Loucy (cell line): Measurements from ENCODE around the gene TMED4.

Experiments
- H2AFZ ChIP-seq: fragments of 200-600 bp; sonication (generic); 2 replicates; pipeline ENCODE4 v1.6.0; 2016; ENCODE audit warnings: antibody characterized with exemption, mild to moderate bottlenecking, low read length, moderate library complexity
- H3F3A ChIP-seq: fragments of 200-600 bp; 2 replicates; pipeline ENCODE4 v1.6.0; 2016; ENCODE audit warnings: antibody characterized with exemption, low read depth, mild to moderate bottlenecking
- H3K27me3 ChIP-seq: fragments of 200-600 bp; sonication (generic); 2 replicates; pipeline ENCODE4 v1.6.1; 2014; ENCODE audit warnings: low read length, mild to moderate bottlenecking; ENCODE audit not compliant: insufficient read depth, poor library complexity, severe bottlenecking
- H3K36me3 ChIP-seq: fragments of 200-600 bp; sonication (generic); 2 replicates; pipeline ENCODE4 v1.6.1; 2016; ENCODE audit warnings: low read length; ENCODE audit not compliant: insufficient read depth
- H3K4me1 ChIP-seq: fragments of 200-600 bp; sonication (generic); 2 replicates; pipeline ENCODE4 v1.5.1; 2014; ENCODE audit warnings: low read length, mild to moderate bottlenecking; ENCODE audit not compliant: insufficient read depth, poor library complexity, severe bottlenecking
- H3K4me2 ChIP-seq: fragments of 200-600 bp; sonication (generic); 2 replicates; pipeline ENCODE4 v1.6.0; 2014; ENCODE audit warnings: antibody characterized with exemption, low read length, low read depth, mild to moderate bottlenecking; ENCODE audit not compliant: poor library complexity, severe bottlenecking
- H3K4me3 ChIP-seq: fragments of 200-600 bp; sonication (generic); 2 replicates; pipeline ENCODE4 v1.5.1; 2014; ENCODE audit warnings: low read length, mild to moderate bottlenecking, mixed read lengths; ENCODE audit not compliant: poor library complexity, severe bottlenecking
- H3K79me2 ChIP-seq: fragments of 200-600 bp; sonication (generic); 2 replicates; pipeline ENCODE4 v1.6.1; 2014; ENCODE audit warnings: low read length; ENCODE audit not compliant: insufficient read depth
- H3K9ac ChIP-seq: fragments of 200-600 bp; sonication (generic); 2 replicates; pipeline ENCODE4 v1.6.0; 2014; ENCODE audit warnings: mild to moderate bottlenecking, low read depth, low read length, moderate library complexity; ENCODE audit not compliant: poor library complexity, severe bottlenecking
- H3K9me2 ChIP-seq: fragments of 200-600 bp; sonication (generic); replicated peaks from 2 replicates; pipeline ENCODE4 v1.6.1; 2016; ENCODE audit warnings: low read depth, low read length, mixed read lengths
- H3K9me3 ChIP-seq: fragments of 200-600 bp; sonication (generic); 2 replicates; pipeline ENCODE4 v1.6.1; 2014; ENCODE audit warnings: mild to moderate bottlenecking, antibody characterized with exemption, low read length, low read depth; ENCODE audit not compliant: insufficient read depth
- H4K20me1 ChIP-seq: fragments of 200-600 bp; sonication (generic); 2 replicates; pipeline ENCODE4 v1.6.0; 2014; ENCODE audit warnings: antibody characterized with exemption, low read length, mild to moderate bottlenecking; ENCODE audit not compliant: insufficient read depth, poor library complexity, severe bottlenecking
- EZH2phosphoT487 ChIP-seq: fragments of 200-600 bp; IDR thresholded peaks from 2 replicates; pipeline ENCODE4 v1.6.1; 2018; ENCODE audit warnings: antibody characterized with exemption, mild to moderate bottlenecking, moderate library complexity, borderline replicate concordance
- TF ChIP-seq, protein P1 (sequence below): fragments of 200-600 bp; sonication (generic); conservative IDR thresholded peaks from 2 replicates; pipeline ENCODE4 v1.5.1; 2014; ENCODE audit warnings: mild to moderate bottlenecking, antibody characterized with exemption, low read length

TMED4 gene

DNA sequence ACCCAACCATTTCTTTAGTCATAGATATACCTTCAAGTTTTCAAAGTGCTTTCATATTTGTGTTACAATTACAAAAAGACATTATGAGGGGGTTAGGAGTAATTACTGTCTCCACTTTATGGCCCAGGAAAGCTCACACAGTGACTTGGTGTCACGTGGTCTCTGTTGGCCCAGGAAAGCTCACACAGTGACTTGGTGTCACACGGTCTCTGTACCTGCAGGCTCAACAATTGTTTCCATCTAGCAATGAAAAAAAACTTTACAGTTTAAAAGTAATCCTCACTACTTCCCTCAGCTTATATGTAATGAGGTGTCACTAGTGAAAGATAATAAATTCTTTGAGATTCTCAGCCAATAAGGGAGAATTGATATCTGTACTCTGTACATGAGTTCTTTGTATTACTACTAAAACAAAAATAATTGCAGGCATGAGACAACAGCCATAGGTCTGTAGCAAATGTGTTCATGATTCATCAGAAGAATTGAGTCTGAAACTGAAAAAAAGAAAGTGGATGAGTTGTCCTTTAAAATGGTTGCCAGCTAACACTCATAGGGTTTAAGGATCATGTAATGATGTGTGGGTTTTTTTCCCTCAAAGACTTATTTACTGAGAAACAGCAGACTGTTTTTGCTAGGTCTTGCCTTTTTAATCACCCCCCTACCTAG, 35.3 kb upstream of the TMED4 start:
- TF ChIP-seq, protein P1, sequence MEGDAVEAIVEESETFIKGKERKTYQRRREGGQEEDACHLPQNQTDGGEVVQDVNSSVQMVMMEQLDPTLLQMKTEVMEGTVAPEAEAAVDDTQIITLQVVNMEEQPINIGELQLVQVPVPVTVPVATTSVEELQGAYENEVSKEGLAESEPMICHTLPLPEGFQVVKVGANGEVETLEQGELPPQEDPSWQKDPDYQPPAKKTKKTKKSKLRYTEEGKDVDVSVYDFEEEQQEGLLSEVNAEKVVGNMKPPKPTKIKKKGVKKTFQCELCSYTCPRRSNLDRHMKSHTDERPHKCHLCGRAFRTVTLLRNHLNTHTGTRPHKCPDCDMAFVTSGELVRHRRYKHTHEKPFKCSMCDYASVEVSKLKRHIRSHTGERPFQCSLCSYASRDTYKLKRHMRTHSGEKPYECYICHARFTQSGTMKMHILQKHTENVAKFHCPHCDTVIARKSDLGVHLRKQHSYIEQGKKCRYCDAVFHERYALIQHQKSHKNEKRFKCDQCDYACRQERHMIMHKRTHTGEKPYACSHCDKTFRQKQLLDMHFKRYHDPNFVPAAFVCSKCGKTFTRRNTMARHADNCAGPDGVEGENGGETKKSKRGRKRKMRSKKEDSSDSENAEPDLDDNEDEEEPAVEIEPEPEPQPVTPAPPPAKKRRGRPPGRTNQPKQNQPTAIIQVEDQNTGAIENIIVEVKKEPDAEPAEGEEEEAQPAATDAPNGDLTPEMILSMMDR, result no peak
- no peak for TF ChIP-seq EZH2phosphoT487
- no peaks in the 10 kb centered on the region for H3K9me2 ChIP-seq
- no peak overlapping the region for H2AFZ ChIP-seq
- no peak overlapping the region for H3K4me3 ChIP-seq
- peaks cover 50% of the 10 kb centered on the region for H4K20me1 ChIP-seq
- H3K4me2 ChIP-seq, result no peak overlapping the region
- peaks cover 29% of the 10 kb centered on the region for H3K4me1 ChIP-seq
- no peak overlapping the region for H3K9ac ChIP-seq
- peaks cover 94% of the 10 kb centered on the region for H3K79me2 ChIP-seq
- H3K36me3 ChIP-seq, result peaks cover 9% of the 10 kb centered on the region; the same call in 1 of the 2 replicates
- H3K9me3 ChIP-seq, result no peaks in the 10 kb centered on the region
- H3K27me3 ChIP-seq, result no peaks in the 10 kb centered on the region
- no peaks in the 10 kb centered on the region for H3F3A ChIP-seq

DNA sequence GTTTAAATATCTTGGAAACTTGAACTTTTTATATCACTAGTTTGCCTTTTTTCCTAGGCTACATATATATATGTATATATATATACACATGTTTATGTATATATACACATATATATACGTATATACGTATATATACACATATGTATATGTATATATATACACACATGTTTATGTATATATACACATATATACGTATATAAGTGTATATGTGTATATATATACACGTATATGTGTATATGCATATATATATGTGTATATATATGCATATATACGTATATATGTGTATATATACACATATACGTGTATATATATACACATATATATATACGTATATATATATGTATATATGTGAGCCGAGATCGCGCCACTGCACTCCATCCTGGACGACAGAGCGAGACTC, 34.5 kb upstream of the TMED4 start:
- H3K4me1 ChIP-seq, result peaks cover 33% of the 10 kb centered on the region
- no peak overlapping the region for H3K9ac ChIP-seq
- peaks cover 50% of the 10 kb centered on the region for H4K20me1 ChIP-seq
- H3K4me2 ChIP-seq, result no peak overlapping the region
- TF ChIP-seq, protein P1, result no peak
- TF ChIP-seq EZH2phosphoT487, result no peak
- no peaks in the 10 kb centered on the region for H3K9me2 ChIP-seq
- H3K9me3 ChIP-seq, result no peaks in the 10 kb centered on the region
- peaks cover 93% of the 10 kb centered on the region for H3K79me2 ChIP-seq
- no peak overlapping the region for H3K4me3 ChIP-seq
- no peak overlapping the region for H2AFZ ChIP-seq
- no peaks in the 10 kb centered on the region for H3K27me3 ChIP-seq
- H3F3A ChIP-seq, result no peaks in the 10 kb centered on the region
- H3K36me3 ChIP-seq, result peaks cover 9% of the 10 kb centered on the region; the same call in 1 of the 2 replicates

DNA sequence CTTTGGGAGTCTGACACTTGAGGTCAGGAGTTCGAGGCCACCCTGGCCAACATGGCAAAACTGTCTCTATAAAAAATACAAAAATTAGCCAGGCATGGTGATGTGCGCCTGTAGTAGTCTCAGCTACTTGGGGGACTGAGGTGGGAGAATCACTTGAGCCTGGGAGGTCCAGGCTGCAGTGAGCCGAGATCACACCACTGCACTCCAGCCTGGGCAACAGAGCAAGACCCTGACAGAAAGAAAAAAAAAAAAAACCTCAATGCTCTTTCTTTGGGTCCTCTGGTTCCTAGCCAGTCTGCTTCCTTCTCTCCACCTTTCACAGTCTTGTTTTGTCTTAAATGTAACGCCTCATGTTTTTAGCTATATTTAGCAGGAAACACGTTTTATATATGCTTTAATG, 33.8 kb upstream of the TMED4 start:
- Histone ChIP-seq H3K9ac (no peak overlapping the region), H3K27me3 (no peaks in the 10 kb centered on the region), H3K4me3 (no peak overlapping the region), H3K4me2 (no peak overlapping the region), H2AFZ (no peak overlapping the region), H3K4me1 (peaks cover 33% of the 10 kb centered on the region), H3K9me3 (no peaks in the 10 kb centered on the region), H3F3A (no peaks in the 10 kb centered on the region), H3K9me2 (no peaks in the 10 kb centered on the region), H3K79me2 (peaks cover 90% of the 10 kb centered on the region), H3K36me3 (peaks cover 9% of the 10 kb centered on the region; the same call in 1 of the 2 replicates), H4K20me1 (peaks cover 46% of the 10 kb centered on the region)
- TF ChIP-seq EZH2phosphoT487, result no peak
- TF ChIP-seq, protein P1, result no peak
